ENCODE measurements around the gene SVOP. TPM values are rescaled to one million over a fixed set of nuclear protein-coding genes. Genes with fewer than 3 reads are reported as not detected.

Gene SVOP
- total RNA-seq, 1 experiment from 2014 or later: 0.47 TPM

- TF ChIP-seq CTCF (IDR thresholded peaks at IDR 0.05 in 2 of 3, conservative IDR thresholded peaks at IDR 0.05 in 1 of 3; ENCODE audit: borderline replicate concordance in 1 of 3, insufficient read depth in 1 of 3, low read depth in 2 of 3, low read length in 2 of 3) (no peak), SRF (IDR thresholded peaks at IDR 0.05; ENCODE audit: low read depth) (no peak), ZFX (IDR thresholded peaks at IDR 0.05) (no peak), SIN3A (IDR thresholded peaks at IDR 0.05; ENCODE audit: low read depth) (no peak), CEBPB (IDR thresholded peaks at IDR 0.05; ENCODE audit: low read depth) (no peak), TCF7L2 (IDR thresholded peaks at IDR 0.05; ENCODE audit: borderline replicate concordance, extremely low read depth, insufficient read depth, insufficient read length) (no peak), EGR1 (IDR thresholded peaks at IDR 0.05; ENCODE audit: low read depth) (no peak), POLR2AphosphoS5 (IDR thresholded peaks at IDR 0.05; ENCODE audit: low read depth, low read length) (no peak), EZH2phosphoT487 (IDR thresholded peaks at IDR 0.05; ENCODE audit: borderline replicate concordance) (no peak), CBX3 (IDR thresholded peaks at IDR 0.05; ENCODE audit: low read depth) (no peak), MAX (IDR thresholded peaks at IDR 0.05) (no peak), JUND (IDR thresholded peaks at IDR 0.05) (no peak), SP1 (IDR thresholded peaks at IDR 0.05; ENCODE audit: low read depth) (no peak)
These were observed 6.9 kb upstream of the SVOP start (continued) for GRCh38 chr12:109027767-109028166.

- H3K27me3 ChIP-seq (ENCODE audit: insufficient read depth, low read length): peaks cover 22% of the 10 kb centered on the region
- H3K36me3 ChIP-seq (ENCODE audit: control insufficient read depth in 1 of 2, insufficient read depth in 2 of 2, low read length in 2 of 2): no peaks in the 10 kb centered on the region
- H3K27ac ChIP-seq (ENCODE audit: low read depth, low read length): no peak overlapping the region
- H3K4me1 ChIP-seq (ENCODE audit: control insufficient read depth in 1 of 2, insufficient read depth in 2 of 2, low read length in 2 of 2): peaks cover 0 to 4% of the 10 kb centered on the region in 2 experiments; a peak in 1 of 4 replicates
- ATAC-seq (no peak), DNase-seq (ENCODE audit: low read depth, low spot score) (no peak)
- no TSS peak for BruUV-seq (replicated peaks)
- H3K9ac ChIP-seq (ENCODE audit: low read length): no peak overlapping the region
- H2AFZ ChIP-seq (ENCODE audit: low read depth, low read length, poor library complexity, severe bottlenecking): no peak overlapping the region
- H3K4me2 ChIP-seq (ENCODE audit: low read length): peak overlapping the region; percentile 49; the same call in 1 of the 2 replicates
- RAD21 ChIA-PET (ENCODE audit: low non-redundant PET in 1 of 2, low total read pairs in 2 of 2, uncharacterized antibody in 2 of 2, unreplicated experiment in 2 of 2): no interaction called here
- POLR2A ChIA-PET: no interaction called here
- H3K9me3 ChIP-seq (ENCODE audit: control insufficient read depth in 1 of 2, insufficient read depth in 1 of 2, low read depth in 1 of 2, low read length in 2 of 2): no peaks in the 10 kb centered on the region
- no peak overlapping the region for H3K4me3 ChIP-seq (replicated peaks in 1 of 2; ENCODE audit: low read depth in 1 of 2, low read length in 2 of 2)
- intact Hi-C loops (cut with micrococcal nuclease): no loop called here
- no peaks in the 10 kb centered on the region for H3K9me2 ChIP-seq (ENCODE audit: insufficient read depth)
- TF ChIP-seq EGR1 (IDR thresholded peaks at IDR 0.05; ENCODE audit: low read depth): no peak
- H4K20me1 ChIP-seq (ENCODE audit: insufficient read depth): no peaks in the 10 kb centered on the region
- CTCF ChIA-PET: no interaction called here
- no peaks in the 10 kb centered on the region for H3K79me2 ChIP-seq (ENCODE audit: insufficient read depth, low read length)
These were observed 597 bp downstream of the SVOP start for GRCh38 chr12:109020146-109020795.

Data from HCT116 (cell line).